GM18873 (cell line): ENCODE measurements around the gene TNS1.
"Not testable (repeated sequence)": the region's sequence is repeated elsewhere in the genome, so short reads cannot be mapped to it uniquely, and the experiment has no call there.

ENCODE experiments used
- ATAC-seq: cut with Tn5 transposase; IDR thresholded peaks from one replicate; pipeline ENCODE4 v1.9.1; 2021; ENCODE audit warnings: mild to moderate bottlenecking, moderate library complexity, moderate number of reproducible peaks; ENCODE audit not compliant: unreplicated experiment, low FRiP score

The TNS1 gene

DNA sequence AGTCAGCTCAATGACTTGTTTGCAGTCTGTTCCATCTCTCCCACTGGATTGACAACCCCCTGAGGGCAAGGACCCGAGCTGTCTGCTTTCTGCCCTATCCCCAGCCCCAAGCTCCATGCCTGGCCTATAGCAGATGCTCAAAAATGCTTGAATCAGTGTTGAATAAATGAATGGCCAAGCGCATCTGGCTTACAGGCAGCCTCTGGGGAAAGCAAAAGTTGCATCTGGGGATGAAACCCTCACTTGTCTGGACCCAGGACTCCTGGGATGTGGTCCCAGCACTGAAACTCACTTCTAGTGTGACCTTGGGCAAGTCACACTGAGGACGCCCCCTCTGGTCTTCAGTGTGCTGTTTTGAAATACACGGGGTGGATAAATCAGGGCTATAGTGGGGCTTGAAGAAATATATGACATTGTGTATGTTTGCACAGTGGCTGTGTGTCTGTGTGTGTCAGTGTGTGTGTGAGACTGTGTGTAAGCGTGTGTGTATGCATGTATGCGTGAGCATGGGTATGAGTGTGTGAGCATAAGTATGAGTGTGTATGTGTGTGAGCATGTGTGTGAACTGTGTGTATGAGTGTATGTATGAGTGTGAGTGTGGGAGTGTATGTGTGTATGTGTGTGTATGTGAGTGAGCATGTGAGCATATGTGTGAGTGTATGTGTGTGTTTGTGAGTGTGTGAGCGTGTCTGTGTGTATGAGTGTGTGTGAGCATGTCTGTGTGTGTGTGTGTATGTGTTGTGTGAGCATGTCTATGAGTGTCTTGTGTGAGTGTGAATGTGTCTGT lies 27.8 kb upstream of the TNS1 start:
- no peak for ATAC-seq

DNA sequence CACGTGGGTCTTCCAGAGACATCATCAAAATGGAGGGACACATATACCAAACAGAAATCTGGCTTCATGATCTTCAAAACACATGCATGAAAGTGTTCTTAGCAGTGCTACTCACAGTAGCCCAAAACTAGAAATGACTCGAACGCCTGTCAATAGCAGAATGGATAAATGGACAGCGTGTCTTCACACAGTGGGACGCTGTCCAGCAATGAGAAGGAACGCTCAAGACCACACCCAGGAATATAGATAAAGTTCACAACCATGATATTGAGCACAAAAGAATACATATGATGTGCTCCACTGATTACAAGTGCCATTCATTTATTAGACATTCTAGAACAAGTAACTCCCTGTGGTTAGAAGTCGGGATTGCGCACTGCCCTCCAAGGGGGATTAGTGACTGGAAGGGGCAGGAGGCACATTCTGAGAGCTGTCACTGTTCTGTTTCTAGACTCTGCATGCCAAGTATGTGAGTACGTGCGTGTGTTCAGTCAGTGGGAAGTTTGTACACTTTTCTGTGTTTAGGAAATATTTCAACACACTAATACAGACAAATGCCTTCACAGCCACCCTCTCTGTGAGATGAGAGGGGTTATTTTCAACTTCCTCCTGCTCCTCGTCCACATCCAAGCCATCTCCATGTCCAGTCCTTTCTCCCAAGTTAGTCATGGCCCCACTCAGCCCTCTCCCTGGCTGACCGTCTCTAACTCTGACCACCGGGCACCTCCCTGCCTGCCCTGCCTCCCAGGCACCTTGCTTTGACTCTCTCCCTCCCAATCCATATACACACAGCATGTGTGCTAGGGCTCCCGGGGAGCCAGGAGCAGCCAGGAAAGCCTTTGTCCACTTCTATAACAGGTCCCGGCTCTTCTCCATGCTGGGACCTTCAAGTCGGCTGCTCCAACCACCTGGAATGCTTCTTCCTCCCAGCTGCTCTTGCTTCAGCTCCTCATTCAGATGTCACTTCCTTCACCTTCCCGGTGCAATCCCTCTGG lies 26.9 kb upstream of the TNS1 start:
- ATAC-seq: no peak

DNA sequence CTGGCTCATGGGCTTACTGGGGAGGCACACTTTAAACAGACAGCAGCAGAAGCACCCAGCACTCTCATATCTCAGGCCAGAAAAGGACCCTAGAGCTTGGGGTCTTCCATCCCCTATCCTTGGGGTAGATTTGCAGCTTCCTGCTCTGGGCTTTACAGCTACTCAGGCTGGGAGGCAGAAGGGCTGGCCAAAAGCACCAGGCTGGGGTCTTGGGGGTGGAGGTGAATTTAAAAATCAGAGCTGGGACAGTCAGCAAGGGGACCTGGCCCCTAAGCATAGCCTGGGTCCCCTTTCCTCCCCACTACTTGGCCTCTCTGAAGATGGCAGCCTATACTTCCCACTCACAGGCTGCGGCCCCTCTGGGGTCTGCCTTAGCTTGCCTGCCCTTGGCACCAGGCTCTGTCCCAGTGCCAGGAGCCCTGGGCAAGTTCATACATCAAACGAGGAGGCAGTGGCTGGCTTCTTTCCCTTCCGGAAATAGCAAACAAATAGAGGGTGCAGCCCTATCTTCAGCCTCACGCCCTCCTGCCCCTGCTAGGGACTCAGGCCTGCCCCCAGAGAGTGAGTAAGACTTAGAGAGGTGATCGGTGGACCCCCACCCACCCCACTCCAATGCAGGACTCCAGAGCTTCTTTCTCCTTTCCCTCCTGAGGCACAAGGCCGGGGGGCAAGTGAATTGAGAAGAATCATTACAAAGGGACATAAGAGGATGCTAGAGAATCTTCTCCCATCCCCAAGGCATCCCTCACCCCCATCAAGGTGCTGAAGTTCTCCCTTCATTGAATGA lies 26.0 kb upstream of the TNS1 start:
- ATAC-seq: no peak

DNA sequence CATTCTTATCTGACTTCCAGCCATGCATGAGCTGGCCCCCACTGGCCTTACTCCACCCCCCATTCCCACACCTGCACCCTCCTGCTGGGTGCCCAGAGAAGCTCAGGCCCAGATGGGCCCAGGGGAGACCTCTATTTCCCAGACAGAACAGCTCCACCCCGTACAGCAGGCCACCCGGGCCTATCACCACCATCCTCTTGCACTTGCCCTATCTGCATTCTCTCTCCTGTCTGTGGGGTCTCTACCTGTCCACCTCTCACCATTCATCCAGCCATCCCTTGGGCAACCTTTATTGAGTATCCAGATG lies 25.3 kb upstream of the TNS1 start:
- ATAC-seq: no peak

DNA sequence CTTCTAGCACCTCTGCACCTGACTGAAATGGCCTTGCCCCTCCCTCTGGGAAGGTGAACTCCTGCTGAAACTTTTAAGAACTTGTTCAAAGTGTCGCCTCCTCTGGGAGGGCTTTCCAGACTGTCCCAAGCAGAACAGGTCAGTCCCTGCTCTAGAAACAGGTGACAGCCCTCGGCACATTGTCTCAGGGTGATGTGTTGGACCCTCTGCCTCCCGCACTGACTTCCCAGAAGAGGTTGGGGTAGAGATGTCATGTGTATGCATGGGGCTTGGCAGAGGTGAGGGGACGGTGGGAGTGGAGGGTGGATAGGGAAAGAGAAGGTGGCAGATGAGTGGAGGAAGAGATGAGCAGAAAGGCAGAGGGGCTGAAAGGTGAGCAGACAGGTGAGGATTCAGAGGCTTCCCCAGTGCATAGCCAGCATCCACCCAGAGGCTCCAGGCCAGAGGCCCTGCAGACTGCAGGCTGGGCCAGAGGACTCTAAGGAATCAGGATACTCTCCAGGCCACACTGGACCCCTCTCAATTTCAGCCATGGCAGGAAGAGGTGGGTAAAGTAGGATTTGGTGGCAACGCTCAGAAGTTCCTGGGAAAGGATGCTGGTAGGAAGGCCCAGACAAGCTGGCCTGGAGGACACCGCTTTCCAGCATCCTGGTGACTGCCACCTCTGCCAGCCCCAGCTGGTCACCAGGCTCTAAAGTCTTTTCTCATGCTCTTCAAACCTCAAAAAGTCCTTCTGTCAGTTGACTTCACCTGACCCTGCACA lies 24.8 kb upstream of the TNS1 start:
- no peak for ATAC-seq

DNA sequence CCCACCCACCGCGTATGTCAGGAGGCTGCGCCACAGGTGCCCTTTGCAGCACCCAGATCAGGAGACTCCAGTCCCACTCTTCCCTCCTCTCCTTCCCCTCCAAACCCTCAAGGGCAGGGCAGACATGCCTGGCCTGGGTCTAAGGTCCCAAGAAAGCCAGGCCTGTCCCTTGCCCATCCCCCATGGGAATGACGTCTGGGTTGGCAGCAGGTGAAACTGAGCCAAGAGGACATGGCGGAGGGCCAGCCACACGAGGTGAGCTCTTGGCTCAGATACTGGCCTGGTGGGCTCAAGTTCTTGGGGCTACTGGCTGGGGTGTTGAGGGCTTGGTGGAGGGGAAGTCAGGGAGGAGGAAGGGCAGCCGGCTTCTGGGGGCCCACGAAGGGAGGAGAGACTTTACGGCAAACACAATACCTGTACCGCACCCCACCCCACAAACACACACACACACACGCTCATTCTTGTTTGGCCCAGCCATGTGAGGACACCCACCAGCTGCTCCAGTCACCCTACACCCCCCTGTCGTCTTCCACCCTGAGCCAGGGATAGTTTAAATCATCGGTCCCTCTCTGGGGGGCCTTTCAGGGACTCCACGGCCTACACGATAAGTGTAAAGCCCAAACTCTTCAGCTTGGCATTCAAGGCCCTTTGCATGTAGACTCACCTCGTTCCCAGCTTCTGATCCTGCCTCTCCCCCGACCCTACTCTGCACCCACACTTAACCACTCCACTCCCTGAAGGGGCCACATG lies 24.1 kb upstream of the TNS1 start:
- no peak for ATAC-seq

DNA sequence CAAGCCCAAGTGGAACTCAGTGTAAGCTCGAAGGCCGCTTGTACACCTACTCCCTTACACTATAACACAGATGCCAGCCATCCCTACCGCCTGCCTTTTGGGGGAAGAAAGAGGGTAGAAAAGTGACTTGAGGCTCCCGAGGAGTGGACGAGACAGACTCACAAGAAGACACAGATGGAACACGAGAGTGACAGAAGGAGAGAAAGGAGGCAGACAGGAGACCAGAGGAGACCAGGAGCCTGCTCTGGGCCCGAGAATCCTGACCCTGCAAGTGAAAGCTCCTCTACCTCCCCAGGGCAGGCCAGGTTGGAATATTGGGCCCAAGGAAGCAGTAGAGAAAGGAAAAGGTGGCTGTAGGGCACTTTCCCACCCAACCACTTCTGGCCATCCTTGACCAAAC lies 23.4 kb upstream of the TNS1 start:
- no peak for ATAC-seq

DNA sequence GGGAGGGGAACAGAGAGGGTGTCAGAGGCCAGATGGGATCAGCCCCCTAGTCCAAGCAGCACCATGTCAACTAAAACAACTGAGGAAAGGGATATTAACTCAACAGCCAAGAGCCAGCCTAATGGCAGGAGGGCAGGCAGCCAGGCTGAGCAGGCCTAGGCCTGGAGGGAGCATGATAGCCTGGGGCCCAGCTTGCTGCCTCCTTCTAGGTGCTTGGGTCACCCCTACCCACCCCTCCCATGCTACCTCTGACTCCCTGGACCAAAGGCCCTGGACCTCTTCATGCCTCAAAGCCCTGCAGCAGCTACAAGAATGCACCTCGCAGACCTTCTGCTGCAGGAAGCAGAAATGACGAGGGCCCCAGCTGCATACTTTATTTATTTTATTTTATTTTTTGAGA lies 22.1 kb upstream of the TNS1 start:
- no peak for ATAC-seq

DNA sequence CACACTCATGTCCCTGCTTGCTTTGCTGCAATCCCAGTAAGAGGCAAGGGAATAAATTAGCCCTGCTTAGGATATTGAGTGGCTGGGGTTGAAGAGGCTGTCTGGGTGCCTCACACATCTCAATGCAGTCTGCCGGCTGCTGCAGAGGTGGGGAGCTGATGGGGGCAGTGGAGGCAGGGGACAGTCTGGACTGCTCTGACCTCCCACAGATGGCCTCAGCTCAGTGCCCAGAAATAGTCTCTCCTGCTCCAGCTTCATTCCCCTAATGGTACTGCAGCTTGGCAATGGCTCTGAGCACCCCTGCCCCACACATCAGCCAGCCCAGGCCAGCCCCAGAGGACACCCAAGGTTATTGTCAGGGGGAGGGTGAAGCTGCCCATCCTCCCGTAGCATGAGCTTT lies 21.5 kb upstream of the TNS1 start:
- no peak for ATAC-seq

DNA sequence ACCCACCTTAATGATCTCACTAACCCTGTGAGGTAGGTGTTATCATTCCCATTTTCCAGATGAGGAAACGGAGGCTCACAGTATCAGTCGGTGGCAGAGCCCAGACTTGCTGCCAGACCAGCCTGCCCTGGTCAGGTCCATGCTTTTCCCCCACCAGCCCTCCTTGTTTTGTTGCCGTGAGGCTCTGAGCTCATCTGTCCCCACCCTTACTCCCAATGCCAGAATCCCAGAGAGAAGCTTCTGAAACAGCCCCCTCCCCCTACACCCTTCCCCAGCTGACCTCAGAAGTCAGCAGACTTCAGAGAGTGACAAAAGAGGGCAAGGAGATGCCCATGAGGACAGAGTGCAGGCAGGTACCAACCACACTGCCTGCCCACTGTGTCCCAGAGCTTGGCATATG lies 20.8 kb upstream of the TNS1 start:
- ATAC-seq: no peak

DNA sequence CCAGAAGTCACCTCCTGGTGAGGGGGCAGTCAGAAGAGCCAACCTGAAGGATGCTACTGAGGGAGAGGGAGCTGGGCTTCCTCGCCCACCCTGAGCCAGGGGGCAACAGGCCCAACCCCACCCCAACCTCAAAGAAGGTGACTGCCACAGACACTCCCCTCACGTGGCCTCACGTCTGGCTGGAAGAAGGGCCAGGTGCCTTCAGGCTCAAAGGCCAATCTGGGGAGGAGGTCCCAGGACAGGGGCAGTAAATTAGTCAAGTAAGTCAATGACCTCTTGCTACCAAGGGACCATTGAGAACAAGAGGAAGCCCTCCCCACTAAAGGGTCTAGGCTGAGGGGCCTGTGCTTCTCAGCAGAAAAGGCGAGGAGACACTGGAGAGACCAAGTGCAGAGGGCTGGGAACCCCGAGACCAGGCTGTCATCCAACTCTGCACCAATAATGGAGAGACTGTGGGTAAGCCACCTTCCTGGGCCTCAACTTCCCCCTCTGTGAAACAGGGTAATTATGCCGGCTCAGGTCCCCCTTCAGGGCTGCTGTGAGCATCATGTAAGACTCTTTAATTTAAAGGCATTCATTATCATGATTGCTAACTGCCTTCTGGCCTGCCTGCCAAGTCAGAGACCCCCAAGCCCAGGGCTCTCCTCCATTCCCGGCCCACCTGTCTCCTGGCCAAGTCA lies 20.2 kb upstream of the TNS1 start:
- ATAC-seq: no peak

DNA sequence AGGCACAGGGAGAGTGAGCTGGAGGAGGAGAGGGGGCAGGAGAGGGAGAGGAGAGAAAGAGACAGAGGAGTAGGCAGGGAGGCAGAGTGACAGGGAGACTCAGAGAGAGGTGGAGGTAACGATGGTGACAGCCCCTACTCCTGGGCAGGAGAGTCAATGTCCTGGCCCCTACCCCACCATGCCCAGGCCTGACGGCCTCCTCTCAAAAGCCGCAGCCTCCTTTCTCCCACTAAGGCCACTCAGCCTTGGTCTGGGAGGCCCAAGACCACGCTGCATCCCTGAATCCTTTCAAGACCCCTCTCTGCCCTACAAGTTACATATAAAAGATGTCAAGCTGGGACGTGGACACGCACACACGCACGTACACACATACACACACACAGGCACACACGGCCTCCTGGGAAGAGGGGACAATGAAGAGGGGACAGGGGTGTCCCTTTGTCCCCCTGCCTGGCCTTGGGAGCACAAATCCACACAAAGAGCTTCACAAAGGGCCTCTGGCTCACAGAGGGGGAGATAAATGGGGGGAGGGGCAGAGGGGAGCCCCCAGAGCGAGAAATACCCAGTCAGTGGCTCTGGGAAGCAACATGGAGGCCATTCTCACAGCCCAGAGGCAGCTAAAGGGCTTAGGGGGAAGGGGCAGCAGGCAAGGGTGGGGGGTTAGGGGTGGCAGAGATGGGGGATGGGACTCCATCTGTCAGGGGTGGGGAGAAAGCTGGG lies 19.5 kb upstream of the TNS1 start:
- ATAC-seq: no peak

DNA sequence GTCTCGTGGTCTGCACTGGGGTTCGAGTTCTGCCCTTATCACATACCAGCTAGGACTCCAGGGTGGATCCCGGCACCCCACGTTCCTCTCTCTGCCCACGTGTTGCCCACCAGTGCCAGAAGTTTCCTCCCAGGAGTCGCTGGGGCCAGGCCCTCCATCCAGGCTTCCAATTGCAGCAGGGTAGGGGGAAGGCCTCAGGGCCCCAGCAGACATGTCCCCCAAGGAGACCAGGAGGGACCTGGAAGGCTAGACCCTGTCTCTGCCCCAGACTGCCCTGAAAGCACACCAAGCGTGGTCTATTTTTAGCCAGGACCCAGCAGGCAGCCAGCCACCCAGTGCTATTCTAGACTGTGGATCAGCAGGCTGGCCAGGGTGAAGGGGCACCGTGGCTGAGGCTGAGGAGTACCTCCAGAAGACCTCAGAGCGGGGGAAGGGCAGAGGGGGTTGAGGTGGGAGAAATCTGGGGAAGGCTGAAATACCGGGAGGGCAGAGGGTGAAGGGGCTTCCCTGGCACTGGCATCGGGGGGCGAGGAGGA lies 18.8 kb upstream of the TNS1 start:
- no peak for ATAC-seq

DNA sequence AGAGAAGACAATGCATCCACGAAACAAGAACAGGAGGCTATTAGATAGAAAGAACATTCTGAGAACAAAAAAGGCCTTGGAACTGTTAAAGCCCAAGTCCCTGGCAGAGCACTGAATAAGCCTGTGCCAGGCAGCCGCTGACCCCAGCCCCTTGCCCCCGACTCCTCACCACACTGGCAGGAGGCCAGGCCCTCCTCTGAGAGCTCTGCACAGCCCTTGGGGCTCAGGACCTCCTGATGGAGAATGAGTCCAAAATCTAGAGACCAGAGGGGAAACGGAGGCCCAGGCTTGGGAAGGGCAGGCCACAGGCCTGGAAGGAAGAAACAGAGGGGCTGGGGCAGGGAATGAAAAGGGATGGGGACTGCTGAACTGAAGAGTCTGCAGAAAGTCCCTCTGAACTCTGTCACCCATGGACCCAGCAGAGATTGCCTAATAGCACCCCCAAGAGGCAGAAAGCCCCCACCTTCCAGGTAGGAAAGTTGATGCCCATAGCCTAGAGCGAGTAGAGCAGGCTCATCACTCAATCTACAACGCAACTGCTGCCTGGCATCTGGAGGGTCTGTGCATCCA lies 18.3 kb upstream of the TNS1 start:
- no peak for ATAC-seq

DNA sequence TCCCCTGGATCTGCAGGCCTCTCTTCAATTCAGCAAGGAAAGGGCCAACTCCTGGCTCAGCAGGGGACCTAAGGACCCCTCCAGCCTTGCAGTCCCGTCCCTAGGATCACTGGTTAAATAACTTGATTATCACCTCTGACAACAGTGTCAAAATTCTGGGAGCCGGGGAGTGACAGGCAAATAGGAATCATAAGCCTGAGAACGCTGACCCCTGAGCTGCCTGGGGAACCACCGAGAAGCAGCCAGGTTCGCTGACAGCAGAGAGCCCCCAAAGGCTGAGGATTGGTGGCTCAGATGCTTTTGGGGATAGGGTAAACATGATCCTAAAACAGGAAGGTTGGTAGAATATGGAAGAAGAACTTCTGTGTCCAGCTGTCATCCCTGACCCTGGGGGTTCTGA lies 17.5 kb upstream of the TNS1 start:
- ATAC-seq: no peak

DNA sequence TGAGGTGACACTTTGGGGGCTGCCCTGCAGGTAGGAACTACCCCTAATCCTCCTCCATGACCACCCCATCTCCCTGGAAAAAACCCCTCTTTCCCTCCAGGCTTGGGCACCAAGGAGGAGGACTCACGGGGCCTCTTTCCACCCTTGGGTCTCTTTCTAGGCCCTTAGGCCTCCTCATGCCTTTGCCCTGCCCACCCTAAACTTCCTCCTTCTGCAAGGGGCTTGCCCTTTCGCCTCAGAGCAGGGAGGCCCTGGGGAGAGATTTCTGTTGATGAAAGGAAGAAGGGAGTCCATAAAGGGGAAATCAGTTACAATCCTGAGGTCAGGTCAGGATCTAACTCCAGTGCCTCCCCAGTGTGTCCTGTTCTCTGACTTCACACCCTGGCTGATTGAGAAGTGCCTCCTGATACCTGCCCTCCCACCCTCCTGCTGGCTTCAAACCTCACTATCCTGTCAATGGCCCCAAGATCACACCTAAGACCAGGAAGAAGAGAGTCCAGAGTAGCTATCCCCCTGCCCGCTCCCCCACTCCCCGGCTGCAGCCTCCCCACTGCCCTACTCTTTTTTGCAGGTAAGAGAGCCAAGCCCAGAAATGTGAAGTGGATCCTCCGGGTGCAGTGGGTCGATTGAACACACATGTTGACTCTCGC lies 16.7 kb upstream of the TNS1 start:
- ATAC-seq: no peak

DNA sequence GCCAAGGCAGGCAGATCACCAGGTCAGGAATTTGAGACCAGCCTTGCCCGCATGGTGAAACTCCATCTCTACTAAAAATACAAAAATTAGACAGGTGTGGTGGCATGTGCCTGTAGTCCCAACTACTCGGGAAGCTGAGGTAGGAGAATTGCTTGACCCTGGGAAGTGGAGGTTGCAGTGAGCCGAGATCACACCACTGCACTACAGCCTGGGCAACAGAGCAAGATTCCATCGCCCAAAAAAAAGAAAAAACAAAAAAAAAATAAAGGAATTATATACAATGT lies 16.0 kb upstream of the TNS1 start:
- not testable (repeated sequence) for ATAC-seq
